Fibroblast of skin of left quadriceps (primary cell): ENCODE data around the gene SCIN.

Source experiments
- DNase-seq, 2 experiments: peaks; one replicate each; pipeline ENCODE4 v3.0.0-alpha.2; 2013; ENCODE audit warnings: low read depth in 2 of 2

The SCIN gene

GRCh38 chr7:12567015-12567414 lies 3.5 kb upstream of the SCIN start:
- no peak for DNase-seq

- no peak for DNase-seq
Measured at GRCh38 chr7:12569673-12570072, 847 bp upstream of the SCIN start.

DNA sequence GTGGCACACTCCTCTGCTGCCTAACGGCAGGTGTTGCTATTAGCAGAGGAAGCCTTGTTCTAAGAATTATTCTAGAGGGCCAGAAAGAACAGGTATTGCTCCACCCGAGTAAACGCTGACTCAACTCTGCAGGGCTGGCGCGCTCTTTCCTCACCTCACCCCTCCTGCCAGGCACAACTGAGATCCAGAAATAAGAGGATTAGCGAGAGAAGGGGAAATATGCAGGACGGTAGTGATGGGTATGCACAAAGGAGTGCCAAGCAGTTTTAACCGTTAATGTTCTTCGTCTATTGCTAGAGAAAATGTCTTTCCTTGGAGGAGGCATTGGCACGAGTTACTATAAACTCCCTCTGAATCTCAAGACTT lies 369 bp upstream of the SCIN start:
- no peak for DNase-seq

GRCh38 chr7:12571691-12572090 lies 1.2 kb downstream of the SCIN start:
- no peak for DNase-seq

- DNase-seq = no peak
Measured at GRCh38 chr7:12572941-12573575, 2.5 kb downstream of the SCIN start.

DNA sequence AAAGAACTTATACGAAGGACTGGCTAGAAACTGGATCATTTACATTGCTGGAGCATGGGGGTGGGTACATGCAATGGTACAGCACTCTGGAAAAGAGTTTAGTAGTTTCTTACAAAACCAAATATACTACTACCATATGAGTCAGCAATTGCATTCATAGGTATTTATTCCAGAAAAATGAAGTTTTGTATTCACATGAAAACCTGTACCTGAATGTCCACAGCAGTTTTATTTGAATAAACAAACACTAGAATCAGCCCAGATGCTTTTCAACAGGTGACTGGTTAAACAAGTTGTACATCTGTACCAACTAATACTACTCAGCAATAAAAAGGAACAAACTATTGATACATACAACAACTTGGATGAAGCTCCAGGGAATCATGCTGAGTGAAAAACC lies 3.4 kb downstream of the SCIN start:
- no peak for DNase-seq

DNA sequence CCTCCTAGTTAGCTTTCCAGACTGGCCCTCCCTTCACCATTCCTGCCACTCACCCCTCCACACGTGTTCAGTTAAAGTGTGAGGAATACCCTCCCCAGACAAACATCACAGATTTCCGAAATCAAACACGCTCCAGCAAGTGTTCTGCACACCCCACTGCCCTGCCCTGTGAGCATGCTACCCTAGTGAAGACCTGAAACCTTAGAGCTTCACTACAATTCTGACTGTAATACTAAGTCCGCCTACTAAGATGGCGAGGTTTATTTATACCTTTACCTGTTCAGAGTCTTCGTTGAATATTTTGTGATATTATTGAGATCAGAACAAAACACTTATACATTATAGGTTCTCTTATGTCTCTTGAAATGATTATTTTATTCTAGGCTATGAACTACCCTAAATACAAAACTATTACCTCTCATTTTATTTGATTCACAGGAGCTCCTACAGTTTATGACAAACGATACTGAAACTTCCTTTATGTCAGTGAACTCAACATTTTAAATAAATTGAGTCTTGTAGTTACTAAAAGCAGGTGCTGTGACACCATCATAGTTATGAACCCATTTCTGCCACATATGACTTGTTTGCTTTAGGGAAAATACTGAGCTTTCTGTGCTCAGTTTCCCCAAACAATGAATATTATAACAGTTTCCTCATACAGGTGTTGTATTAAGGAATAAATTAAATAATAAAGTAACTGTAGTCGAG lies 8.6 kb downstream of the SCIN start:
- no peak for DNase-seq

DNA sequence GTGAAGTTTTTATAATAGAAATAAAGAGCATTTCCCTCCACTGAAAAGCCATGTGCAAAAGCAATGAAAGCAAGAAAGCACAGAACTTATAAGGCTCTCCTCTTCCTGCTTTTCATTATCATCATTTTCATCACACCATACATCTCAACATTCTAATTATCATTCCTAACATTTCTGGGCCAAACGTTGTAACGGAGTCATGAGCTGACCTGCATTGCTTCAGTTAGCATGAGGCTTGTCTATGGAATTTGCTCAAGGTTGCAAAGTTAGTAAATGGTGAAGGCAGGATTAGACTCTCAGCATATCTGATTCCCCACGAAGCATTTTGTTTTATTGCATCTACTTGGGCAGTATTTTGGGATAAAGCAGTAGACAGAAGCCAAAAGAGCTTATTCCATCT lies 11.4 kb downstream of the SCIN start:
- DNase-seq = peak; percentile 72 to 75

GRCh38 chr7:12582362-12582761 lies 11.8 kb downstream of the SCIN start:
- DNase-seq = no peak

GRCh38 chr7:12583176-12583575 lies 12.7 kb downstream of the SCIN start:
- DNase-seq = no peak

- DNase-seq = no peak
Measured at GRCh38 chr7:12583922-12584321, 13.4 kb downstream of the SCIN start.

- DNase-seq = peak in 1 of 2 experiments; percentile 22
Measured at GRCh38 chr7:12584930-12585329, 14.4 kb downstream of the SCIN start.

DNA sequence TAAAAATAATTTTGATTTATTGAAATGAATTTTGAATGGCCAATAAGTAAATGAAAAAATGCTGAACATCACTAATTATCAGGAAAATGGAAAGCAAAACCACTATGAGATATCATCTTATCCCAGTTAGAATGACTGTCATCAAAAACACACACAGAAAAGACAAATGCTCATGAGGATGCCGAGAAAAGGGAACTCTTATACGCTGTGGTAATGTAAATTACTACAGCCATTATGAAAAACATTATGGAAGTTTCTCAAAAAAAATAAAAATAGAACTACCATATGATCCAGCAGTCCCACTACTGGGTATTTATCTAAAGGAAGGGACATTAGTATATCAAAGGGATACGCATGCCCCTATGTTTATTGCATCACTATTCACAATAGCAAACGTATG lies 15.8 kb downstream of the SCIN start:
- DNase-seq = no peak

DNA sequence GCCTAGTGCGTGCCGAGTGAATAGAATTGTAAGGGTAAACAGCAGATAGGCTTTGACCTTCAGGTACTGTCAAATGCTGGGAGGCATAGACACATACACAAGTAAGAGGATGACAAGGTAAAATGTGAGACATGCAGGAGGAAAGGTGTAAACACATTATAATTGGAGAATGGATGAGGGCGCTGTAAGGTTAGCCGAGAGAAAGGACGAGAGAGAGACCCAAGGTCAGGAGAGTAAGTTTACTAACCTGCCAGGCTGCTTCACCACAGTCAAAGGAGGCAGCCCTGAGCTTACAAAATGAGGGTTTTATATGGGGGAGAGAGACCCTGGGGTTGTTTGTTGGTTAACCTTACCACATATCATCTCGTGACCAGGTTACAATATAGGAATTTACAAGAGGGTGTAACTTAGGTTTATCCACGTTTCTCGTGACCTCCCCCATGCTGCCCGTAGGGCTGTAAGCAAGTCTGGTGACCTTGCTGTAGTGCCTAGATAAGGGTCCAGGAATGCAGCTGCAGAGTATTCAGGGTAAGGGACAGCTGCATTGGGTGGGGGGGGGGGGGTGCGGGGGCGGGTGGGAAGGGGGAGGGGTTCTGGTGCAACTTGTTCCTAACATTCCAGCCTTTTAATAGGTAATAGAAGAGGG lies 17.9 kb downstream of the SCIN start:
- DNase-seq = no peak

- no peak for DNase-seq
Measured at GRCh38 chr7:12590559-12590958, 20.0 kb downstream of the SCIN start.

GRCh38 chr7:12594122-12594897 lies 23.8 kb downstream of the SCIN start:
- no peak for DNase-seq

DNA sequence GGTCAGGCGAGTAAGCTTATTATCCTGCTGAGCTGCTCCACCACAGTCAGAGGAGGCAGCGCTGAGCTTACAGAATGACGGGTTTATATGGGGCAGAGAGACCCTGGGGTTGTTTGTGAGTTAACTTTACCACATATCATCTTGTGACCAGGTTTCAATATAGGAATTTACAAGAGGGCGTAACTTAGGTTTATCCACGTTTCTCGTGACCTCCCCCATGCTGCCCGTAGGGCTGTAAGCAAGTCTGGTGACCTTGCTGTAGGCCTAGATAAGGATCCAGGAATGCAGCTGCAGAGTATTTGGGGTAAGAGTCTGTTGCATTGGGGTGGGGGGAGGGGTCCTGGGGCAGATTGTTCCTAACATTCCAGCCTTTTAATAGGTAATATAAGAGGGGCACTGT lies 24.6 kb downstream of the SCIN start:
- DNase-seq = no peak

DNA sequence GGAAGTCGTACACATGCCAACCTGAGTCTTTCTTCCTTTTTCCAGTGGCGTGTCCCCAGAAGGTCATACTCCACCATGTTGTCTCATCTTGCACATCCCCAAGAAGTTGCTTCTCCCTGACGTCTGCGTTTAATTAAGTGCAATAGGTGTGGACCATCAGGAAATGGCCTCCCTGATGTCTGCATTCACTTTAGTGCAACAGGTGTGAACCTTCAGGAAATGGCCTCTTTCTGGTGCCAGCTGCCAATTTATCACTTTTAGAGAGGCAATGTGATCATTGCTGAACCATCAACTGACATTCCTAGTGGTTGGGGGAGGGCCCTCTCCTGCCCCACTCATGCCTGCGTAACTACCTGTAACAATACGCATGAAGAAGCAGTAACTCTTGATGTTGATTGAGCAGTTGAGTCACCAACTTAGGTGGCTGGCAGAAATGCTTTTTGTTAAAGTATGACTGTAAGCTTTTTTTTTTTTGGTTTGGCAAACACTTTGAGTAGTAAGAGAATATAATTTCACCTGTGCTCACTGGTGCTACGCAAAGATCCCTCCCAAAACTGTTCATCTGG lies 25.8 kb downstream of the SCIN start:
- no peak for DNase-seq

GRCh38 chr7:12601302-12601869 lies 30.9 kb downstream of the SCIN start:
- DNase-seq = no peak

DNA sequence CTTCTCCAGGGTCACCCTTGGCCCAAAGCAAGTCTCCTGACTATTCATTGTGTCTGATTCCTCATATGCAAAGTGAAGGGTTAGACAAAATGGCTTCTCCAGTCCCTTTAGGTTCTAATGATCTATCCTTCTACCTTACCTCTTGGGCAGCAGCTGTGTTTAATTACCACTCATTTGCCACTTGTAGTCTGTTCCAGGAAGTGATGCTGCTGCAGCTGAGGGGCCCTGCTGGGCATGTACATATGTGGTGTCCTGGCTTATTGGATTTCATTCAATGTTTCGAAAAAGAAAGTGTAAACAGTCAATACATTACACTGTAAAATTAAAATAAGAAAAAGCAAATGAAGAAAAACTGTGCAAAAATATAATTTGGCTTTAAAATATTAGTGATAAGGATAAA lies 36.6 kb downstream of the SCIN start:
- DNase-seq = peak in 1 of 2 experiments; percentile 18

DNA sequence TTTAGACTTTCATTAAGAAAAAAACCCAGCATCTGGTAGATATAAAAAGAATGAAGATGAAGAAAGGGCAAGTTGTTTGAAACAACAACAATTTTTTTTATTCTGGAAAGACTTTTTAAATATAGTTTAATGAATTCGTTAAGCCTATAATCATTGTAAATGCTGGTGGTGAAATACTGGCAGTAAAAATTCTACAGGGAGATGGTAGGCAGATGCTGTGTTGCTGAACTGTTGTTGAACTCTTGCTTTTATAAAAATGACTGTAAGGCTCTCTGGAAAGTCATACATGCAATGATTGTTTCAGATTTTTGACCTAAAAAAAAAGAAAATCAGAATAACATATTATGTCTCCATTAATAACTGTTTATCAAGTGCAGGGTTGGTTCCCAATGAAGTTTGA lies 39.0 kb downstream of the SCIN start:
- DNase-seq = no peak

DNA sequence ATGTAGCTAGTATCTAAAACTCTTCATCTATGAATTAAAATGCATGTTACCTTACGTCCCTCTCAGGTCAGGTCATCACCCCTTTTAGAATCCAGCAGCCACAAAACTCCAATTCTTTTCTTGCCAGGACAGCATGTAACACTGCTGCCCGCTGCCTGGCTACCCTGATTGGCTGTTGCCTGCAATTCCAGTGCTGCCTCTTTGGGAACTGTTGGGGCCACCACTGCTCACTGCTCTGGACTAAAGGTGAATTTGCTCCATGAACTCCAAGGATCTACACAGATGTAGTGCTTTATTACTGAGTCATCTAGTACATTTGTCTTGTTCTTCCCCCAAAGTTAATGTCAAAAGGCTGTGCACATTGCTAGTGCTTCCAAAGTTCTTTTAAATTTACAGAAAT lies 40.4 kb downstream of the SCIN start:
- DNase-seq = no peak
